Spleen (tissue), 3 donors: Measurements from ENCODE around the gene MS4A4A.

Experiments used
- POLR2A ChIP-seq, 3 donors: fragments of 450-650 bp; IDR thresholded peaks; one replicate each; pipeline ENCODE4 v1.5.1; 2017; ENCODE audit warnings: antibody characterized with exemption in 3 of 3, mild to moderate bottlenecking in 1 of 3
- POLR2AphosphoS5 ChIP-seq, 3 donors: sonication (generic); formaldehyde crosslinking; IDR thresholded peaks; one replicate each; pipeline ENCODE4 v1.5.1; 2017; ENCODE audit warnings: antibody characterized with exemption in 3 of 3

- TF ChIP-seq POLR2A (IDR thresholded peaks at IDR 0.05) (no peak), POLR2AphosphoS5 (IDR thresholded peaks at IDR 0.05) (no peak)
Measured at GRCh38 chr11:60316317-60316716, 35.9 kb downstream of the MS4A4A start.
